Endodermal cell (in vitro differentiated cells): Measurements from ENCODE around the gene TEX44. TPM values are rescaled to one million over a fixed set of nuclear protein-coding genes. Genes with fewer than 3 reads are reported as not detected.
"Not testable (repeated sequence)": the region's sequence is repeated elsewhere in the genome, so short reads cannot be mapped to it uniquely, and the experiment has no call there.

ENCODE experiments used
- DNase-seq: peaks from one replicate; pipeline ENCODE4 v3.0.0-alpha.2; 2017
- H3K27ac ChIP-seq: 2 replicates; pipeline ENCODE4 v1.5.1; 2013; ENCODE audit warnings: mild to moderate bottlenecking, low read depth, low read length, moderate library complexity
- H3K27me3 ChIP-seq: 2 replicates; pipeline ENCODE4 v1.6.1; 2013; ENCODE audit warnings: mild to moderate bottlenecking, low read length, moderate library complexity; ENCODE audit not compliant: insufficient read depth, control insufficient read depth, poor library complexity, severe bottlenecking
- H3K36me3 ChIP-seq: 2 replicates; pipeline ENCODE4 v1.7.0; 2013; ENCODE audit warnings: mild to moderate bottlenecking, low read length, moderate library complexity; ENCODE audit not compliant: control insufficient read depth, insufficient read depth
- H3K4me1 ChIP-seq: one replicate; pipeline ENCODE4 v1.7.0; 2013; ENCODE audit warnings: low read length; ENCODE audit not compliant: control insufficient read depth, insufficient read depth
- H3K4me3 ChIP-seq: 2 replicates; pipeline ENCODE4 v1.5.1; 2013; ENCODE audit warnings: mild to moderate bottlenecking, low read length, moderate library complexity
- H3K9ac ChIP-seq: 2 replicates; pipeline ENCODE4 v1.6.1; 2013; ENCODE audit warnings: mild to moderate bottlenecking, low read length, moderate library complexity; ENCODE audit not compliant: poor library complexity, severe bottlenecking; ENCODE audit errors: extremely low read depth
- H3K9me3 ChIP-seq: 2 replicates; pipeline ENCODE4 v1.6.1; 2013; ENCODE audit warnings: mild to moderate bottlenecking, low read length, moderate library complexity; ENCODE audit not compliant: control insufficient read depth
- H3K27ac Mint-ChIP-seq: 2 replicates; pipeline ENCODE4 v1.8.0; 2020; ENCODE audit warnings: mixed read lengths
- H3K27me3 Mint-ChIP-seq: 2 replicates; pipeline ENCODE4 v1.8.0; 2021; ENCODE audit warnings: mild to moderate bottlenecking, mixed read lengths; ENCODE audit not compliant: insufficient read depth
- H3K36me3 Mint-ChIP-seq: 2 replicates; pipeline ENCODE4 v1.8.0; 2020; ENCODE audit warnings: low read depth, mixed read lengths
- H3K4me1 Mint-ChIP-seq: 2 replicates; pipeline ENCODE4 v1.8.0; 2020; ENCODE audit warnings: mixed read lengths
- H3K4me3 Mint-ChIP-seq: 2 replicates; pipeline ENCODE4 v1.8.0; 2020; ENCODE audit warnings: mild to moderate bottlenecking, moderate library complexity, mixed read lengths
- H3K9me3 Mint-ChIP-seq: 2 replicates; pipeline ENCODE4 v1.8.0; 2020; ENCODE audit warnings: mild to moderate bottlenecking, mixed read lengths
- CTCF ChIP-seq: fragments of 200-600 bp; sonication (generic); conservative IDR thresholded peaks from 2 replicates; pipeline ENCODE4 v1.5.0; 2021; ENCODE audit warnings: antibody characterized with exemption, mild to moderate bottlenecking
- WGBS, 2 experiments: methylation state at CpG; one replicate each; pipeline versions ENCODE4 v1.1.5 to v1.1.7; 2013; ENCODE audit warnings: missing lambda C conversion rate in 2 of 2, mixed read lengths in 1 of 2; ENCODE audit not compliant: insufficient coverage in 1 of 2, insufficient read length in 1 of 2; 5-methylcytosine and 5-hydroxymethylcytosine counted together
- total RNA-seq, 2 donors: library from RNA; stranded (reverse); fragmentation: NEBNext Ultra II Directional in 1 of 2; extraction: Animal tissue kit (Norgen Biotek cat#: 25700) in 1 of 2; gene quantifications; 2 replicates in 1 of 2; 3 replicates in 1 of 2; pipeline ENCODE4 v1.2.1, GENCODE V29; 2021

Gene TEX44
- total RNA-seq, 2 donors from 2014 or later, result not detected

DNA sequence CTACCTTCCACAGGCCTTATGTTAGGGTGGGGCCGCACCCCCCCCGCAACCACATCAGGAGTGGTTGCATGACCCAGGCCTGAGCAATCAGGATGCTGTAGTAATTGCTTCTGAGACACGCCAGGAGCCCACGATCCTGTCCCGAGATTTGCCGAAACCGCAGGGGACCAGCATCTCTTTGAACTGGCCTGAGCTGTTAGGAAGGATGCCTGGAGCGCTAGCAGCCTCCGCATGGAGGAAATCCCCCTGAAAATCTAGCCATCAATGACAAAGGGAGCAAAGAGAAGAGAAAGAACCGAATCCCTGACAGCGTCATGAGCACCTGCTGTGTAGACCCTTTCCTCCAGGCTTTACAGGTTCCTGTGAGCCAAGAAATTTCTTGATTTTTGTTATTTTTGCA is 8.7 kb upstream of the TEX44 start:
- H3K4me3 ChIP-seq, result no peak overlapping the region
- no peaks in the 10 kb centered on the region for H3K36me3 ChIP-seq
- H3K27ac Mint-ChIP-seq, result no peak overlapping the region
- 26 to 46% methylated on average over 10 to 11 of the region's 11 CpGs for WGBS, 2 experiments
- no peaks in the 10 kb centered on the region for H3K4me1 ChIP-seq
- H3K27me3 ChIP-seq, result no peaks in the 10 kb centered on the region
- peak; percentile 80 for DNase-seq
- no peak for TF ChIP-seq CTCF
- H3K9me3 ChIP-seq, result no peaks in the 10 kb centered on the region
- peaks cover 3% of the 10 kb centered on the region for H3K9me3 Mint-ChIP-seq
- no peak overlapping the region for H3K4me3 Mint-ChIP-seq
- H3K27me3 Mint-ChIP-seq, result peaks cover 5% of the 10 kb centered on the region
- H3K9ac ChIP-seq, result no peak overlapping the region
- H3K27ac ChIP-seq, result no peak overlapping the region
- no peaks in the 10 kb centered on the region for H3K36me3 Mint-ChIP-seq
- H3K4me1 Mint-ChIP-seq, result peaks cover 3% of the 10 kb centered on the region

GRCh38 chr2:231587744-231588143 is 4.9 kb upstream of the TEX44 start:
- H3K4me1 Mint-ChIP-seq, H3K27me3 ChIP-seq, H3K27ac ChIP-seq, H3K36me3 Mint-ChIP-seq, H3K4me3 ChIP-seq, DNase-seq, H3K27ac Mint-ChIP-seq, H3K4me3 Mint-ChIP-seq, H3K9ac ChIP-seq, H3K9me3 ChIP-seq, H3K4me1 ChIP-seq, H3K36me3 ChIP-seq, H3K9me3 Mint-ChIP-seq, H3K27me3 Mint-ChIP-seq: not testable (repeated sequence)
- 81% methylated on average over 1 of the region's 1 CpG; no CpG with 5 or more reads in 1 of the 2 experiments for WGBS, 2 experiments

GRCh38 chr2:231589656-231590055 is 3.0 kb upstream of the TEX44 start:
- no peak overlapping the region for H3K27ac Mint-ChIP-seq

More at GRCh38 chr2:231589656-231590055, 3.0 kb upstream of the TEX44 start:
- Mint-ChIP-seq H3K27me3 (no peaks in the 10 kb centered on the region), H3K9me3 (no peaks in the 10 kb centered on the region), H3K4me3 (no peak overlapping the region), H3K4me1 (peaks cover 6% of the 10 kb centered on the region), H3K36me3 (no peaks in the 10 kb centered on the region)
- no peak for DNase-seq
- Histone ChIP-seq H3K4me1 (peaks cover 1% of the 10 kb centered on the region), H3K27me3 (no peaks in the 10 kb centered on the region), H3K27ac (no peak overlapping the region), H3K4me3 (no peak overlapping the region), H3K9me3 (no peaks in the 10 kb centered on the region), H3K9ac (no peak overlapping the region), H3K36me3 (no peaks in the 10 kb centered on the region)
- 88 to 93% methylated on average over 6 to 7 of the region's 7 CpGs for WGBS, 2 experiments
- TF ChIP-seq CTCF, result no peak
